Panc1 (cell line): ENCODE results near the gene ZNF552. TPM values are rescaled to one million over a fixed set of nuclear protein-coding genes. Genes with fewer than 3 reads are reported as not detected.

Experiments
- ATAC-seq: fragments of 200-7000 bp; cut with Tn5 transposase; 2 replicates; pipeline ENCODE4 v1.9.1; 2020; ENCODE audit warnings: mild to moderate bottlenecking, moderate library complexity
- BruUV-seq: library from RNA; stranded (reverse); fragments of 400-500 nt; replicated peaks from 2 replicates; lab custom pipeline; 2021; lab: Mats Ljungman, UMichigan
- CTCF ChIA-PET: fragments of 300-600 bp; sonication (Branson Sonifier 250); formaldehyde crosslinking; loops from one replicate; lab custom pipeline; 2022; ENCODE audit warnings: antibody characterized with exemption; lab: Charles Lee
- POLR2A ChIA-PET: fragments of 300-600 bp; sonication (Branson Sonifier 250); formaldehyde crosslinking; loops from one replicate; lab custom pipeline; 2022; ENCODE audit warnings: antibody characterized with exemption; lab: Charles Lee
- DNase-seq: peaks from one replicate; pipeline ENCODE4 v3.0.0-alpha.2; 2010; ENCODE audit warnings: low read depth, low spot score
- H3K27ac ChIP-seq: 2 replicates; pipeline ENCODE4 v1.5.1; 2011; ENCODE audit warnings: mild to moderate bottlenecking, low read length, inconsistent platforms
- H3K27me3 ChIP-seq: fragments of 200-500 bp; sonication (Bioruptor generic); 2 replicates; pipeline ENCODE4 v1.6.0; 2014; ENCODE audit warnings: low read length, inconsistent platforms; ENCODE audit not compliant: control insufficient read depth, insufficient read depth
- H3K36me3 ChIP-seq: fragments of 200-500 bp; sonication (Bioruptor generic); 2 replicates; pipeline ENCODE4 v1.5.1; 2014; ENCODE audit warnings: inconsistent platforms, mild to moderate bottlenecking, low read length, moderate library complexity; ENCODE audit not compliant: control insufficient read depth, insufficient read depth
- H3K4me1 ChIP-seq: 2 replicates; pipeline ENCODE4 v1.5.1; 2011; ENCODE audit warnings: inconsistent platforms, mild to moderate bottlenecking, low read length, moderate library complexity; ENCODE audit not compliant: control insufficient read depth, insufficient read depth
- H3K4me3 ChIP-seq, 2 experiments: 2 replicates each; pipeline ENCODE4 v1.5.1; 2011 to 2012; ENCODE audit warnings: low read depth in 2 of 2, low read length in 2 of 2, mild to moderate bottlenecking in 2 of 2, inconsistent platforms in 1 of 2, moderate library complexity in 1 of 2
- H3K9me3 ChIP-seq: fragments of 200-500 bp; sonication (Bioruptor generic); 2 replicates; pipeline ENCODE4 v1.5.1; 2014; ENCODE audit warnings: low read depth, mild to moderate bottlenecking, inconsistent platforms, low read length, moderate library complexity; ENCODE audit not compliant: control insufficient read depth, insufficient read depth
- CTCF ChIP-seq: fragments of 450-650 bp; IDR thresholded peaks from 2 replicates; pipeline ENCODE4 v1.5.1; 2017; ENCODE audit warnings: mild to moderate bottlenecking
- POLR2AphosphoS5 ChIP-seq: IDR thresholded peaks from 2 replicates; pipeline ENCODE4 v1.6.1; 2012; ENCODE audit warnings: mild to moderate bottlenecking, low read depth, low read length, moderate library complexity
- REST ChIP-seq, 2 experiments: IDR thresholded peaks; 2 replicates each; pipeline ENCODE4 v1.6.1; 2011 to 2012; ENCODE audit warnings: low read depth in 2 of 2, control low read depth in 1 of 2, low read length in 1 of 2, mild to moderate bottlenecking in 1 of 2, moderate library complexity in 1 of 2; ENCODE audit not compliant: insufficient read depth in 1 of 2
- SIN3A ChIP-seq: IDR thresholded peaks from 2 replicates; pipeline ENCODE4 v1.6.1; 2012; ENCODE audit warnings: low read depth, mild to moderate bottlenecking, low read length, moderate library complexity, borderline replicate concordance; ENCODE audit not compliant: insufficient read depth
- TCF7L2 ChIP-seq: IDR thresholded peaks from 2 replicates; pipeline ENCODE4 v1.6.1; 2011; ENCODE audit warnings: mild to moderate bottlenecking, low read depth, low read length, inconsistent platforms
- in situ Hi-C: cut with HindIII; loops from 2 replicates; pipeline ENCODE4 v1.10.0; 2016; ENCODE audit warnings: low sequenced_read_pairs, low pct_unique_long_range_greater_than_20kb
- intact Hi-C: fragments of 100-400 bp; cut with micrococcal nuclease; formaldehyde crosslinking; loops from one replicate; pipeline ENCODE4 v1.10.0; 2022; ENCODE audit not compliant: unreplicated experiment
- total RNA-seq: library from RNA; stranded (reverse); gene quantifications from one replicate; pipeline ENCODE4 v1.2.1, GENCODE V29; 2021; ENCODE audit not compliant: unreplicated experiment

ZNF552 gene
- total RNA-seq, 1 experiment from 2014 or later = 7.5 TPM

GRCh38 chr19:57820599-57820998 is 5.9 kb upstream of the ZNF552 start:
- intact Hi-C loops = loop anchor here (5.0 kb wide), 1 partner anchor 197 kb away; no protein-coding TSS in a partner anchor
- CTCF ChIA-PET = no interaction called here
- Histone ChIP-seq H3K27ac (peak overlapping the region; percentile 92), H3K27me3 (no peaks in the 10 kb centered on the region), H3K4me1 (peaks cover 5% of the 10 kb centered on the region; the same call in 1 of the 2 replicates), H3K9me3 (no peaks in the 10 kb centered on the region), H3K4me3 (peak overlapping the region; percentile 75 to 92), H3K36me3 (no peaks in the 10 kb centered on the region; the same call in 1 of the 2 replicates)
- POLR2A ChIA-PET = no interaction called here
- ATAC-seq = no peak
- in situ Hi-C loops = no loop called here
- TF ChIP-seq TCF7L2 = no peak
- TF ChIP-seq CTCF = no peak
- no peak for TF ChIP-seq REST (IDR thresholded peaks at IDR 0.05; ENCODE audit: insufficient read depth in 1 of 2, low read depth in 2 of 2, low read length in 1 of 2)
- no peak for TF ChIP-seq POLR2AphosphoS5
- TF ChIP-seq SIN3A = no peak
- DNase-seq = no peak
- BruUV-seq = no TSS peak

GRCh38 chr19:57819475-57820148 is 4.9 kb upstream of the ZNF552 start:
- peak overlapping the region; percentile 92 for H3K27ac ChIP-seq
- no peaks in the 10 kb centered on the region for H3K9me3 ChIP-seq
- no TSS peak for BruUV-seq
- peak overlapping the region; percentile 75 to 92 for H3K4me3 ChIP-seq
- POLR2A ChIA-PET = interaction anchor here (1.0 kb wide), 1 partner anchor 9 kb away, joined by 3 read pairs; no protein-coding TSS in a partner anchor
- peak; percentile 93 for ATAC-seq
- in situ Hi-C loops (no loop called here), intact Hi-C loops (loop anchor here (5.0 kb wide), 1 partner anchor 198 kb away; no protein-coding TSS in a partner anchor)
- CTCF ChIA-PET = no interaction called here
- H3K27me3 ChIP-seq = no peaks in the 10 kb centered on the region
- DNase-seq = peak; percentile 86
- TF ChIP-seq REST (IDR thresholded peaks at IDR 0.05; ENCODE audit: insufficient read depth in 1 of 2, low read depth in 2 of 2, low read length in 1 of 2) = no peak
- TF ChIP-seq CTCF = no peak; the same call in 1 of the 2 replicates
- TF ChIP-seq POLR2AphosphoS5 = peak; percentile 91
- peak; percentile 44; the same call in 1 of the 2 replicates for TF ChIP-seq TCF7L2
- peak; percentile 81; the same call in 1 of the 2 replicates for TF ChIP-seq SIN3A
- peaks cover 10% of the 10 kb centered on the region for H3K4me1 ChIP-seq
- no peaks in the 10 kb centered on the region; the same call in 1 of the 2 replicates for H3K36me3 ChIP-seq
